Smooth muscle cell (in vitro differentiated cells): ENCODE results near the gene CPEB4. TPM values are rescaled to one million over a fixed set of nuclear protein-coding genes. Genes with fewer than 3 reads are reported as not detected.

Experiments used
- DNase-seq: peaks from one replicate; lab custom pipeline; 2025; ENCODE audit not compliant: unreplicated experiment; lab: John Stamatoyannopoulos, UW
- H2AFZ ChIP-seq: fragments of 200-600 bp; sonication (generic); 2 replicates; pipeline ENCODE4 v1.6.0; 2016; ENCODE audit warnings: antibody characterized with exemption, low read depth, mild to moderate bottlenecking
- H3F3A ChIP-seq: fragments of 200-600 bp; sonication (generic); 2 replicates; pipeline ENCODE4 v1.6.0; 2017; ENCODE audit warnings: antibody characterized with exemption, low read depth
- H3K27ac ChIP-seq: fragments of 200-600 bp; sonication (generic); 2 replicates; pipeline ENCODE4 v1.5.1; 2016; ENCODE audit warnings: low read depth, mild to moderate bottlenecking
- H3K27me3 ChIP-seq: fragments of 200-600 bp; sonication (generic); 2 replicates; pipeline ENCODE4 v1.6.1; 2016; ENCODE audit warnings: low read depth, mild to moderate bottlenecking
- H3K36me3 ChIP-seq: fragments of 200-600 bp; sonication (generic); 2 replicates; pipeline ENCODE4 v1.5.1; 2016; ENCODE audit warnings: low read depth
- H3K4me1 ChIP-seq: fragments of 200-600 bp; sonication (generic); 2 replicates; pipeline ENCODE4 v1.5.1; 2016; ENCODE audit warnings: low read depth
- H3K4me2 ChIP-seq: fragments of 200-600 bp; sonication (generic); 2 replicates; pipeline ENCODE4 v1.6.0; 2016; ENCODE audit warnings: mild to moderate bottlenecking
- H3K4me3 ChIP-seq: fragments of 200-600 bp; sonication (generic); 2 replicates; pipeline ENCODE4 v1.5.1; 2016; ENCODE audit warnings: mild to moderate bottlenecking
- H3K79me2 ChIP-seq: fragments of 200-600 bp; sonication (generic); 2 replicates; pipeline ENCODE4 v1.6.0; 2016; ENCODE audit warnings: low read depth, mild to moderate bottlenecking
- H3K9ac ChIP-seq: fragments of 200-600 bp; sonication (generic); 2 replicates; pipeline ENCODE4 v1.6.0; 2016; ENCODE audit warnings: low read depth
- H3K9me3 ChIP-seq: fragments of 200-600 bp; sonication (generic); replicated peaks from 2 replicates; pipeline ENCODE4 v1.5.1; 2016; ENCODE audit warnings: low read depth
- H4K20me1 ChIP-seq: fragments of 200-600 bp; sonication (generic); 2 replicates; pipeline ENCODE4 v1.6.0; 2016; ENCODE audit warnings: low read depth
- WGBS: methylation state at CpG from one replicate; pipeline ENCODE4 v1.1.7; 2016; ENCODE audit warnings: low lambda C conversion rate; 5-methylcytosine and 5-hydroxymethylcytosine counted together
- polyA plus RNA-seq: library from polyadenylated mRNA; unstranded; fragments of >200 nt; fragmentation: Nextera tagmentation; extraction: Ambion mirVana; gene quantifications from 2 replicates; pipeline ENCODE4 v1.2.1, GENCODE V29; 2016
- total RNA-seq: library from RNA; depleted of rRNA; stranded (reverse); fragments of >200 nt; gene quantifications from 2 replicates; pipeline ENCODE4 v1.2.3, GENCODE V29; 2014
- TF ChIP-seq, protein P1 (sequence below): fragments of 200-600 bp; sonication (generic); IDR thresholded peaks from 2 replicates; pipeline ENCODE4 v1.5.1; 2017; ENCODE audit warnings: borderline replicate concordance, mild to moderate bottlenecking, antibody characterized with exemption; ENCODE audit not compliant: insufficient read depth, poor library complexity, severe bottlenecking

Gene CPEB4
- total and polyA plus RNA-seq, 2 experiments from 2014 or later = 5.1 to 38.5 TPM

DNA sequence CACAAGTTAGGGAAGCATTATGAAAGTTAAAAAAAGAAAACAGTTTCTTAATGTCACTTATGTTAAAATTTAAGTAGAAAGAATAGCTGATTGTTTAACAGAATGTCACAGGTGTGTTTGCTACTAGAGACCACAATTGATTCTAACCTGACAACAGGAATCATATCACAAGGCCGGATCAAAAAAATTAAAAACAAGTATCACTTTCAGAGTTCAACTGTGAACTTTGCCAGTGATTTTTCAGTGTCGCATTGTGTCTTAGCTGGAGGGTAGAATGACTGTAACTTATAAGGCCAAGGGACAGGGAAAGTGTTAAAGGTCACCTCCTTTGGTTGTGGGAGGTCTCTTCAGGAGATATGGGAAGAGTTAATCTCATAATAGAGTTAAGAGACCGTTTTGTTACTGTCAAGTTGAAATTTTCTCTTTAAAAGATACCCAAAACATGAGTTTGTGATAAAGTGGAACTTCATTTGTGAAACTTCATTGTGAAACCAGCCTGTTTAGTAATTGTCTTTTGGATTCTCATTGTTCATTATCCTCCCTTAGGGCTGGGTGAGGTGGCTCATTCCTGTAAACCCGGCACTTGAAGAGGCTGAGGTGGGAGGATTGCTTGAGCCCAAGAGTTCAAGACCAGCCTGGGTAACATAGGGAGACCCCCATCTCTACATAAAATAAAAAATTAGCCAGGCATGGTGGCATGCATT is 40.9 kb downstream of the CPEB4 start:
- TF ChIP-seq, protein P1, sequence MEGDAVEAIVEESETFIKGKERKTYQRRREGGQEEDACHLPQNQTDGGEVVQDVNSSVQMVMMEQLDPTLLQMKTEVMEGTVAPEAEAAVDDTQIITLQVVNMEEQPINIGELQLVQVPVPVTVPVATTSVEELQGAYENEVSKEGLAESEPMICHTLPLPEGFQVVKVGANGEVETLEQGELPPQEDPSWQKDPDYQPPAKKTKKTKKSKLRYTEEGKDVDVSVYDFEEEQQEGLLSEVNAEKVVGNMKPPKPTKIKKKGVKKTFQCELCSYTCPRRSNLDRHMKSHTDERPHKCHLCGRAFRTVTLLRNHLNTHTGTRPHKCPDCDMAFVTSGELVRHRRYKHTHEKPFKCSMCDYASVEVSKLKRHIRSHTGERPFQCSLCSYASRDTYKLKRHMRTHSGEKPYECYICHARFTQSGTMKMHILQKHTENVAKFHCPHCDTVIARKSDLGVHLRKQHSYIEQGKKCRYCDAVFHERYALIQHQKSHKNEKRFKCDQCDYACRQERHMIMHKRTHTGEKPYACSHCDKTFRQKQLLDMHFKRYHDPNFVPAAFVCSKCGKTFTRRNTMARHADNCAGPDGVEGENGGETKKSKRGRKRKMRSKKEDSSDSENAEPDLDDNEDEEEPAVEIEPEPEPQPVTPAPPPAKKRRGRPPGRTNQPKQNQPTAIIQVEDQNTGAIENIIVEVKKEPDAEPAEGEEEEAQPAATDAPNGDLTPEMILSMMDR = no peak
- no peaks in the 10 kb centered on the region for H3K27me3 ChIP-seq
- no peak for DNase-seq
- H2AFZ ChIP-seq = no peak overlapping the region
- H3K79me2 ChIP-seq = peaks cover 18% of the 10 kb centered on the region
- H3K4me2 ChIP-seq = no peak overlapping the region
- peaks cover 6% of the 10 kb centered on the region for H3F3A ChIP-seq
- peaks cover 19% of the 10 kb centered on the region for H3K4me1 ChIP-seq
- 83% methylated on average over 4 of the region's 4 CpGs for WGBS
- H3K36me3 ChIP-seq = no peaks in the 10 kb centered on the region
- no peak overlapping the region for H3K9ac ChIP-seq
- no peaks in the 10 kb centered on the region for H3K9me3 ChIP-seq
- H4K20me1 ChIP-seq = peaks cover 88% of the 10 kb centered on the region
- no peak overlapping the region for H3K27ac ChIP-seq
- H3K4me3 ChIP-seq = no peak overlapping the region

DNA sequence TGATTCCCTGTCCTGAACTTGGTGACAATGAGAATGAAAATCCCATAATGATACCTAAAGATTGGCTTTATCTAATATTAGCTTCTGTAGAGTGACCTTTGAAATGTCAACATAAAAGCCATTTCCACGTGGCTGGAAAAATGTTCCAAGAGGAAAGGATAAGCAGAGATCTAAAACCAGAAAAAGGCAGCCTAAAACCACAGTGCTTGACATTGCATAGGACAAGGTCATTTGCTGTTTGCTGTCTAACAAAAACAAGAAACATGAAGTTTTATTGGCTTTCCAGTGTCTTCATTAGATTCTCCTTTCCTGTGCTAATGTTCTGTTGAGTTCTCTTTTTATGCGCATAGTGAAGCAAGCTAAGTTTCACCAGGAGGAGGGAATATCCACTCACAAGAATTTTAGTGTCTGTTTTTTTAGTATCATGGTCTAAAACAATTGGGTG is 44.6 kb downstream of the CPEB4 start:
- Histone ChIP-seq H3K4me3 (no peak overlapping the region), H3K9ac (no peak overlapping the region), H3F3A (no peaks in the 10 kb centered on the region), H4K20me1 (peaks cover 89% of the 10 kb centered on the region), H3K9me3 (no peaks in the 10 kb centered on the region), H3K27ac (no peak overlapping the region), H3K27me3 (no peaks in the 10 kb centered on the region), H3K79me2 (peaks cover 17% of the 10 kb centered on the region), H3K36me3 (no peaks in the 10 kb centered on the region), H2AFZ (no peak overlapping the region), H3K4me1 (peaks cover 11% of the 10 kb centered on the region), H3K4me2 (no peak overlapping the region)
- whole genome bisulfite sequencing = 49% methylated on average over 2 of the region's 2 CpGs
- no peak for DNase-seq
- TF ChIP-seq, protein P1 = no peak

DNA sequence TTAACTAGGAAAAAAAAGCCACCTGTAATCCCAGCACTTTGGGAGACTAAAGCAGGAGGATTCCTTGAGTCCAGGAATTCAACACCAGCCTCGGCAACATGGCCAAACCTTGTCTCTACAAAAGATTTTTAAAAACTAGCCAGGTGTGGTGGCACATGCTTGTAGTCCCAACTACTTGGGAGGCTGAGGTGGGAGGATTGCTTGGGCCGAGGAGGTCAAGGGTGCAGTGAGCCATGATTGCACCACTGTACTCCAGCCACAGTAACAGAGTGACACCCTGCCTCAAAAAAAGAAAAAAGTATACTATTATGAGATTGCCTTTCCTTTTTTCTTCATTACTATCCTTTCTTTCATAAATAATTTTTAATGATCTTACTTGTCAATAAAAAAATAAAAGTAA is 45.8 kb downstream of the CPEB4 start:
- peaks cover 17% of the 10 kb centered on the region for H3K79me2 ChIP-seq
- no peak for DNase-seq
- H3K4me3 ChIP-seq = no peak overlapping the region
- no peaks in the 10 kb centered on the region for H3K36me3 ChIP-seq
- TF ChIP-seq, protein P1 = no peak
- 98% methylated on average over 2 of the region's 2 CpGs for WGBS
- H3K9ac ChIP-seq = no peak overlapping the region
- H3F3A ChIP-seq = no peaks in the 10 kb centered on the region
- no peak overlapping the region for H3K4me2 ChIP-seq
- H4K20me1 ChIP-seq = peaks cover 89% of the 10 kb centered on the region
- H3K27me3 ChIP-seq = no peaks in the 10 kb centered on the region
- no peak overlapping the region for H3K27ac ChIP-seq
- H2AFZ ChIP-seq = no peak overlapping the region
- H3K4me1 ChIP-seq = peaks cover 11% of the 10 kb centered on the region
- no peaks in the 10 kb centered on the region for H3K9me3 ChIP-seq

DNA sequence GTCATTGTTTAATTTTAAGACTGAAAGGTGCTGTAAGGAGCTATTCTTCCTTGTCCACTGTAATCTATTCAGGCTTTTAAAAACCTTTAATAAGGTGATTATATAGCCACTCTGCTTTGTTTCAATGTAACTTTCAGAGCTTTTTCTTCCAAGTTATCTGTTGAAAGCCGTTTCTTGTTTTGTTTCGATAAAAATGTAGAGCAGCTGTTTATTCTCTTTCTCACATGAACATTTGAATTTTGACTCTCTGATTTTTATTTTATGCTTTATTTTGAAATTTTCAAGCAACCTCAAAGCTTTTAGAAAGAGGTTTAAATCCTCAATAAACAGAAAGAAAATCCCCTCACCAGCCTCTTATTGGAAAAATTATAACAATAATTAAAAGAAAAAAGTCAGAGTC is 47.2 kb downstream of the CPEB4 start:
- no peak overlapping the region for H3K4me3 ChIP-seq
- H4K20me1 ChIP-seq = peaks cover 85% of the 10 kb centered on the region
- no peak overlapping the region for H3K9ac ChIP-seq
- TF ChIP-seq, protein P1 = no peak
- no peak overlapping the region for H2AFZ ChIP-seq
- DNase-seq = no peak
- H3F3A ChIP-seq = no peaks in the 10 kb centered on the region
- no peak overlapping the region for H3K27ac ChIP-seq
- no peaks in the 10 kb centered on the region for H3K27me3 ChIP-seq
- H3K36me3 ChIP-seq = no peaks in the 10 kb centered on the region
- no peaks in the 10 kb centered on the region for H3K9me3 ChIP-seq
- H3K79me2 ChIP-seq = peaks cover 11% of the 10 kb centered on the region
- peaks cover 11% of the 10 kb centered on the region for H3K4me1 ChIP-seq
- H3K4me2 ChIP-seq = no peak overlapping the region
- WGBS = 87% methylated on average over 2 of the region's 2 CpGs
